Upper lobe of right lung (tissue), 1 donor: ENCODE results near the gene IGF1R. TPM values are rescaled to one million over a fixed set of nuclear protein-coding genes. Genes with fewer than 3 reads are reported as not detected.

ENCODE experiments used
- ATAC-seq: fragments of 200-7000 bp; cut with Tn5 transposase; one replicate; pipeline ENCODE4 v1.9.1; 2020; ENCODE audit warnings: mild to moderate bottlenecking, moderate library complexity
- DNase-seq: peaks from one replicate; pipeline ENCODE4 v3.0.0-alpha.2; 2020
- H3K27ac ChIP-seq: fragments of 200-600 bp; one replicate; pipeline ENCODE4 v1.8.0; 2022
- H3K27me3 ChIP-seq: fragments of 200-600 bp; one replicate; pipeline ENCODE4 v1.8.0; 2022; ENCODE audit warnings: mild to moderate bottlenecking
- H3K36me3 ChIP-seq: fragments of 200-600 bp; one replicate; pipeline ENCODE4 v1.8.0; 2022
- H3K4me1 ChIP-seq: fragments of 200-600 bp; one replicate; pipeline ENCODE4 v1.8.0; 2022
- H3K4me3 ChIP-seq: fragments of 200-600 bp; one replicate; pipeline ENCODE4 v1.8.0; 2022; ENCODE audit warnings: mild to moderate bottlenecking
- H3K9me3 ChIP-seq: fragments of 200-600 bp; one replicate; pipeline ENCODE4 v1.8.0; 2022
- intact Hi-C: fragments of 100-400 bp; cut with DNase I; formaldehyde crosslinking; loops from one replicate; pipeline ENCODE4 v1.11.0; 2022
- total RNA-seq: library from RNA; stranded (reverse); fragmentation: NEBNext Ultra II Directional; extraction: Animal tissue kit (Norgen Biotek cat#: 25700); gene quantifications from one replicate; pipeline ENCODE4 v1.2.1, GENCODE V29; 2021
- TF ChIP-seq, protein P1 (sequence below): fragments of 200-600 bp; IDR thresholded peaks from one replicate; pipeline ENCODE4 v1.8.0; 2022; ENCODE audit warnings: antibody characterized with exemption
- donor health status: DM: no; HTN: yes; CAD: no; lungs with severe emphysema.

IGF1R gene
- total RNA-seq, 1 donor from 2014 or later = 40.0 TPM

DNA sequence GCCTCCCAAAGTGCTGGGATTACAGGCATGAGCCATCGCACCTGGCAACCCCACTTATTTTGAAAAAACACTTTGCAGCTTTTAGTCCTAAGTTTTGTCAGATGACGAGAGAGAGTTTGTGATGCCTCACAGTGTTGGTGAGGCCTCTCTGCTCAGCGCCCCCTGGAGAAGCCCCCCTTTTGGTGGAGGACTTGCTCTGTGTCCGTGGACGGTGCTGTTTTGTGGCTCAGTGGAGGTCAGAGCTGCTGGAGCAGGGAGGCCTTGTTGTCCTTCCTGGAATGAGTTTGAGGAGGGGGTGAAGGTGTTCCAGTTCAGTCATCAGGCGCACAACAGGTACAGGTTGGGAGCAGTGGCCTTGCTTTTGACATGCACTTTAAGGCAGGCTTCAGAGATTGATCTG is 301.3 kb downstream of the IGF1R start:
- peaks cover 40% of the 10 kb centered on the region for H3K36me3 ChIP-seq
- H3K27me3 ChIP-seq = no peaks in the 10 kb centered on the region
- TF ChIP-seq, protein P1, sequence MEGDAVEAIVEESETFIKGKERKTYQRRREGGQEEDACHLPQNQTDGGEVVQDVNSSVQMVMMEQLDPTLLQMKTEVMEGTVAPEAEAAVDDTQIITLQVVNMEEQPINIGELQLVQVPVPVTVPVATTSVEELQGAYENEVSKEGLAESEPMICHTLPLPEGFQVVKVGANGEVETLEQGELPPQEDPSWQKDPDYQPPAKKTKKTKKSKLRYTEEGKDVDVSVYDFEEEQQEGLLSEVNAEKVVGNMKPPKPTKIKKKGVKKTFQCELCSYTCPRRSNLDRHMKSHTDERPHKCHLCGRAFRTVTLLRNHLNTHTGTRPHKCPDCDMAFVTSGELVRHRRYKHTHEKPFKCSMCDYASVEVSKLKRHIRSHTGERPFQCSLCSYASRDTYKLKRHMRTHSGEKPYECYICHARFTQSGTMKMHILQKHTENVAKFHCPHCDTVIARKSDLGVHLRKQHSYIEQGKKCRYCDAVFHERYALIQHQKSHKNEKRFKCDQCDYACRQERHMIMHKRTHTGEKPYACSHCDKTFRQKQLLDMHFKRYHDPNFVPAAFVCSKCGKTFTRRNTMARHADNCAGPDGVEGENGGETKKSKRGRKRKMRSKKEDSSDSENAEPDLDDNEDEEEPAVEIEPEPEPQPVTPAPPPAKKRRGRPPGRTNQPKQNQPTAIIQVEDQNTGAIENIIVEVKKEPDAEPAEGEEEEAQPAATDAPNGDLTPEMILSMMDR = no peak
- H3K4me1 ChIP-seq = peaks cover 36% of the 10 kb centered on the region
- H3K27ac ChIP-seq = no peak overlapping the region
- H3K4me3 ChIP-seq = no peak overlapping the region
- DNase-seq = no peak
- H3K9me3 ChIP-seq = no peaks in the 10 kb centered on the region
- intact Hi-C loops = no loop called here
- no peak for ATAC-seq

DNA sequence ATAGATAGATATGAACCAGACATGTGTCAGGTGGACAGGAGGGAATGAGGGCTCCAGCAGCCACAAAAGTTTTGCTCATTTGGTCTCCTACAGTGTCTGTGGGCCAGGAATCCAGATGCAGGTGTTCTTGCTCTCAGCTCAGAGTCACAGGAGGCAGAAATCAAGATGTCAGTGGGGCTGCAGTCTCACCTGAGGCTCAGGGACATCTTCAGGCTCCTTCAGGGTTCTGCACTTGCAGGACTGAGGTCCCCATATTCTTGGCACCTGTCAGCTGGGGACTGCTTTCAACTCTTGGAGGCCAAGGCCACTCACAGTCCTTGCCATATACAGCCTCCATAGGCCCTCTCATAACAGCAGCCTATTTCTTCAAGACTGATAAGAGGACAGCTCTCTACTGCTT is 301.9 kb downstream of the IGF1R start:
- TF ChIP-seq, protein P1 = no peak
- Histone ChIP-seq H3K36me3 (peaks cover 34% of the 10 kb centered on the region), H3K4me3 (no peak overlapping the region), H3K27me3 (no peaks in the 10 kb centered on the region), H3K9me3 (no peaks in the 10 kb centered on the region), H3K27ac (no peak overlapping the region), H3K4me1 (peaks cover 36% of the 10 kb centered on the region)
- no peak for ATAC-seq
- no peak for DNase-seq
- intact Hi-C loops = no loop called here

DNA sequence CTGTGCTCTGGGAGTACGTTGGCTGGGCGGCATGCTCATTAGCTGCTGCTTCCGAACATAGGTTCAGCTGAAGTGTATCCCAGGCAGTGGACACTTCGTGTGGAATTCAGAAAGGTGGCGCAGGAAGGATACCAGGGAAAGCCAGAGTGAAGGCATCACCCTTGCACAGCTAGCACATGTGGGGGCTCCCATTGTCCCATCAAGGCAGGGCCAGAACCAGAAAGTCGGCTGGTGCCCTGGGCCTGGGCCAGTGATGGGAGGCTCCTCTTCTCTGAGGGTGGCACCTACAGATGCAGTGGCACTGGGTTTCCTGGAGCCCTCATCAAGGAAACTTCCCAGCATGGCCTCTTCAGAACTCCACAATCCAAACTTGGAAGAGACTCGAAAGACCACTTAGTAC is 302.7 kb downstream of the IGF1R start:
- peaks cover 30% of the 10 kb centered on the region for H3K36me3 ChIP-seq
- no peak for ATAC-seq
- peaks cover 38% of the 10 kb centered on the region for H3K4me1 ChIP-seq

DNA sequence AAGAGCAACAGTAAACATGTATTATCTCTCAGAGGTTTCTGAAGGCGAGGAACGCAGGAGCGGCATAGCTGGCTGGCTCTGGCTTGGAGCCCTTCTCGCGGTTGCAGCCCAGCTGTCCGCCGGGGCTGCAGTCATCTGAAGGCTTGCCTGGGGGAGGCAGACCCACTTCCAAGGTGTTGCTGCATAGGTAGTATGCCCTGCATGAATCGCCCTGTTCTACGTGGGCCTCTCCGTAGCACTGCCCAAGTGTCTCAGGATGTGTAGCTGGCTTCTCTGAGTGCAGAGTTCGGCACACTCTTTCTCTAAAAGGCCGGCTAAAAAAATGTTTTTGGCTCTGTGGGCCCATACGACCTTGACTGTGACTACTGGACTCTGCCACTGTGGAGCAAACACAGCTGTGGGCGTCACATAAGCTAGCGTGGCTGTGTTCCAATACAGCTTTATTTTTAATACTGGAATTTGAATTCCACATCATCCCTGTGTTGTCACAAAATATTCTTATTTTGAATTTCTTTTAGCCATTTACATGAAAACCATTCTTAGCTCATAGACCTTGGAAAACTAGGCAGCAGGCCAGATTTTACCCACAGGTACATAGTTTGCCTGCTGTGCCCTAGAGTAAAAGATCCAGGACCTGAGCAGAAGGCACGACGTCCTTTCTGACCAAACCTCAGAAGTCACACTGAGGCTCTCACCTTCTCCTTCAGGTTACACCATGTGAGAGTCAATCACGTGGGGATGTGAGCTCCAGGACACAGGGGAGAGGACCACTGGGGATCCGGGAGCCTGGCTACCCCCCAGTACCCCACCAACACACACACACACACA is 303.4 kb downstream of the IGF1R start:
- no peaks in the 10 kb centered on the region for H3K27me3 ChIP-seq
- H3K4me3 ChIP-seq = no peak overlapping the region
- H3K4me1 ChIP-seq = peaks cover 39% of the 10 kb centered on the region
- H3K27ac ChIP-seq = peak overlapping the region; percentile 82
- no peak for ATAC-seq
- TF ChIP-seq, protein P1 = no peak
- H3K36me3 ChIP-seq = peaks cover 30% of the 10 kb centered on the region
- DNase-seq = no peak
- H3K9me3 ChIP-seq = no peaks in the 10 kb centered on the region
- intact Hi-C loops = no loop called here

More for the DNA sequence above, 302.7 kb downstream of the IGF1R start:
- peak overlapping the region; percentile 82 for H3K27ac ChIP-seq
- no peaks in the 10 kb centered on the region for H3K9me3 ChIP-seq
- TF ChIP-seq, protein P1 = no peak
- no peak overlapping the region for H3K4me3 ChIP-seq
- no peak for DNase-seq
- intact Hi-C loops = no loop called here
- no peaks in the 10 kb centered on the region for H3K27me3 ChIP-seq

DNA sequence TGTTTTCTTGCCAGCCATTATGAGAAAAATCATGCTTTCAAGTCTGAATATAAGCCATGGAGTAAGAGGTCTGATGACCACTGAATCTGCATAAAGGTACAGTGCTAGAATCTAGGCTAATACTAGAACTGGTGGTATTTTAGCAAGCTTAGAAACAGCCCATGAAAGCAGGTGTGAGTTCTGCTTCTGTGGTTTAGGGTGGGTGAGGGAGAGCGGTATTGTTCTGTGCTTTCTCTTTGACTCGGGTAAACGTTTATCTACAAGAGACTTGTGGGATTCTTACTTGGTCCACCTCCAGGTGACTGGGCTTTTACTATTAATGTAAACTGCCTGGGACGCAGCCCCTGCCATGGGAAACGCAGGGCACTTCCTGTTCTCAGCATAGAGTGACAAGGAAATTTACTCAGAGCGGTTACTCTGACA is 304.1 kb downstream of the IGF1R start:
- no peak overlapping the region for H3K4me3 ChIP-seq
- H3K36me3 ChIP-seq = peaks cover 33% of the 10 kb centered on the region
- DNase-seq = no peak
- no peaks in the 10 kb centered on the region for H3K27me3 ChIP-seq
- ATAC-seq = no peak
- H3K4me1 ChIP-seq = peaks cover 35% of the 10 kb centered on the region
- intact Hi-C loops = no loop called here
- peak overlapping the region; percentile 82 for H3K27ac ChIP-seq
- TF ChIP-seq, protein P1 = no peak
- no peaks in the 10 kb centered on the region for H3K9me3 ChIP-seq
